ENCODE data around the gene CTAGE1.

Gene CTAGE1

DNA sequence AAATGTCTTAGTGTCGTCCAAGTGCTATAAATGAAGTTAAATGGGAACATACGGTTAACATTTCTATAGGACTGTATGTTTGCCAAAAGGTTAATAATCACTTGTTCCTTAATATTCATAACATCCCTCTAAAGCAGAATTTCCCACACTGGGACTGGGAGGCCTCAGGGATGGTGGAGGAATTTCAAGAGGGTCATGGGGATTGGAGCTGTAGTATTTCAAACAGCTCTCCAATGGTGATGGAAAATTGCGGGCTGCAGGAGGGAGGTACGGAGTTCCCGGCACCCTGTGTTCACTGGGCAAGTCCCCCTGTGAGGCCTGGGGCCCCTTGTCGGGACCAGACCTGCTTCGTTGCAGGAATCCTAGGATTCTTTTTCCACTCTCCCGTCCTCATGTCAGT is 39.8 kb upstream of the CTAGE1 start:
- TF ChIP-seq POLR2A (IDR thresholded peaks at IDR 0.05; ENCODE audit: extremely low read depth, insufficient read length) = no peak
- no peak for TF ChIP-seq MYC (IDR thresholded peaks at IDR 0.05; ENCODE audit: low read depth, low read length)
- TF ChIP-seq, protein P1, sequence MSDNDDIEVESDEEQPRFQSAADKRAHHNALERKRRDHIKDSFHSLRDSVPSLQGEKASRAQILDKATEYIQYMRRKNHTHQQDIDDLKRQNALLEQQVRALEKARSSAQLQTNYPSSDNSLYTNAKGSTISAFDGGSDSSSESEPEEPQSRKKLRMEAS (IDR thresholded peaks at IDR 0.05; ENCODE audit: low read depth, low read length) = no peak
- TF ChIP-seq, protein P2, sequence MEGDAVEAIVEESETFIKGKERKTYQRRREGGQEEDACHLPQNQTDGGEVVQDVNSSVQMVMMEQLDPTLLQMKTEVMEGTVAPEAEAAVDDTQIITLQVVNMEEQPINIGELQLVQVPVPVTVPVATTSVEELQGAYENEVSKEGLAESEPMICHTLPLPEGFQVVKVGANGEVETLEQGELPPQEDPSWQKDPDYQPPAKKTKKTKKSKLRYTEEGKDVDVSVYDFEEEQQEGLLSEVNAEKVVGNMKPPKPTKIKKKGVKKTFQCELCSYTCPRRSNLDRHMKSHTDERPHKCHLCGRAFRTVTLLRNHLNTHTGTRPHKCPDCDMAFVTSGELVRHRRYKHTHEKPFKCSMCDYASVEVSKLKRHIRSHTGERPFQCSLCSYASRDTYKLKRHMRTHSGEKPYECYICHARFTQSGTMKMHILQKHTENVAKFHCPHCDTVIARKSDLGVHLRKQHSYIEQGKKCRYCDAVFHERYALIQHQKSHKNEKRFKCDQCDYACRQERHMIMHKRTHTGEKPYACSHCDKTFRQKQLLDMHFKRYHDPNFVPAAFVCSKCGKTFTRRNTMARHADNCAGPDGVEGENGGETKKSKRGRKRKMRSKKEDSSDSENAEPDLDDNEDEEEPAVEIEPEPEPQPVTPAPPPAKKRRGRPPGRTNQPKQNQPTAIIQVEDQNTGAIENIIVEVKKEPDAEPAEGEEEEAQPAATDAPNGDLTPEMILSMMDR (IDR thresholded peaks at IDR 0.05; ENCODE audit: low read depth, low read length) = no peak
- no peak for DNase-seq (ENCODE audit: low read depth)
- H3K4me3 ChIP-seq (ENCODE audit: low read depth, low read length) = no peak overlapping the region

DNA sequence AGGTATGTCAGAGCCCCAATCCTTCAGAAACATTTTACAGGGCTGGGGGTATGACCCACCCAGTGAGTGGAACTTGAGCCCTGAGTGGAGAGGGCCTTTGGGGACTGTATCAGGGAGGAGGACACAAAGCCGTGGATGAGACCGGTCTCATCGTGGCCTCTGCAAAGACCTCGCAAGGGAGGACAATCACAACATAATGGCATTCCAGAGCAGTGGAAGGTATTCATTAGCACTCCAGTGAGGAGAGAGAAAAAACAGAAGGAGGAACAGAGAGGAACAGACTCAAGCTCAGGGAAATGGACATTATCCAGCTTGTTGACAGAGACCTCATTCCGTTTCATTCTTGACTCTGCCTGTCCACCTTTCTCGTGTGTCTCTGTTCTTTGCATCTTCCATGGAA is 38.8 kb upstream of the CTAGE1 start:
- no peak overlapping the region for H3K4me3 ChIP-seq (ENCODE audit: low read depth, low read length)
- no peak for DNase-seq (ENCODE audit: low read depth)
- TF ChIP-seq POLR2A (IDR thresholded peaks at IDR 0.05; ENCODE audit: extremely low read depth, insufficient read length) (no peak), MYC (IDR thresholded peaks at IDR 0.05; ENCODE audit: low read depth, low read length) (no peak)
- TF ChIP-seq, protein P2 (IDR thresholded peaks at IDR 0.05; ENCODE audit: low read depth, low read length) = no peak
- TF ChIP-seq, protein P1 (IDR thresholded peaks at IDR 0.05; ENCODE audit: low read depth, low read length) = no peak

DNA sequence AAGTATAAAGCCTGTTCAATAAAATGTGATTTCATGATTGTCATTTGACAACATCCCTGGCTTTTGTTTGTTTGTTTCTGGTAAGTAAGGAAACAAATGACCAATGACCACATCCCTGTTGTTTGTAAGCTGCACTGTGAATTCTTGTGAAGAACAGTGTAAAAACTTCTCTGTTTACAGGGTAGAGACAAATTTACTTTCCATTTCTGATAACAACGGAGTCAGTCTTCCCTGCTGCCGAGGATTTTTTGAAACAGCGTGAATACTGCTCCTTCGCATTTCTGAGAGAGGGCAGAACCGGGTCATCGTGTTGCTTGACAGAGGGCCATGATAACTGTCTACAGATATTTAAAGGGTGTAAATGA is 38.4 kb upstream of the CTAGE1 start:
- no peak overlapping the region for H3K4me3 ChIP-seq (ENCODE audit: low read depth, low read length)
- TF ChIP-seq, protein P2 (IDR thresholded peaks at IDR 0.05; ENCODE audit: low read depth, low read length) = no peak
- no peak for TF ChIP-seq MYC (IDR thresholded peaks at IDR 0.05; ENCODE audit: low read depth, low read length)
- no peak for TF ChIP-seq POLR2A (IDR thresholded peaks at IDR 0.05; ENCODE audit: extremely low read depth, insufficient read length)
- TF ChIP-seq, protein P1 (IDR thresholded peaks at IDR 0.05; ENCODE audit: low read depth, low read length) = no peak
- DNase-seq (ENCODE audit: low read depth) = no peak

DNA sequence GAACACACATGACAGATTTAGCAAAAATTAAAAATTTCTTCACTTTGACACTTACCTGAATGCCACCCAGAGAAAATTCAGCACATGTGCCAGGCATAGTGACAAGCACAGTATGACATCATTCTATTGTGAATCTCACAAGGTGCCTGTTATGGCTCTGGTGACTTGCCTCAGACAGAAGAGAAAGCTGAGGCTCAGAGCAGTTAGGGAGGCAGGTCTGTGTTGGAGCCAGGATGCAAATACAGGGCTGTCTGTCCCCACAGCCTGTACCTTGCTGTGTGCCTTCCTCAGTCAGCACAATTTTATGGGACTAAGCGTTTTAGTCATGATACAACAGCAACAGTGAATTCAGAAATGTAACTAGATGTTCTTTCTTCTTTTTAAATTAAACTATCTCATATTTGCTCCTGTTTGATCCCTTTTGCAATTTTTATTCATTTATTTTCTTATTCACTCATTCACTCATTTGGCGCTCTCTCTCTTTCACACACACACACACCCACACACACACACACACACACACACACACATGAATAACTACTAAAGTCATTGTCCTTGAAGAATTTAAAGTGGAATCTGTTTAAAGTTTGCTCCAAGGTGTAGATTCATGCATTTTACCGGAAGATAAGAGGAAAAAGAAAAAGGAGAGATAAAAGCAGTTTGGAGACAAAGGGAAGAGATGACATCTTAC is 37.9 kb upstream of the CTAGE1 start:
- no peak overlapping the region for H3K4me3 ChIP-seq (ENCODE audit: low read depth, low read length)
- TF ChIP-seq, protein P2 (IDR thresholded peaks at IDR 0.05; ENCODE audit: low read depth, low read length) = no peak
- TF ChIP-seq POLR2A (IDR thresholded peaks at IDR 0.05; ENCODE audit: extremely low read depth, insufficient read length) (no peak), MYC (IDR thresholded peaks at IDR 0.05; ENCODE audit: low read depth, low read length) (no peak)
- TF ChIP-seq, protein P1 (IDR thresholded peaks at IDR 0.05; ENCODE audit: low read depth, low read length) = no peak
- DNase-seq (ENCODE audit: low read depth) = no peak

DNA sequence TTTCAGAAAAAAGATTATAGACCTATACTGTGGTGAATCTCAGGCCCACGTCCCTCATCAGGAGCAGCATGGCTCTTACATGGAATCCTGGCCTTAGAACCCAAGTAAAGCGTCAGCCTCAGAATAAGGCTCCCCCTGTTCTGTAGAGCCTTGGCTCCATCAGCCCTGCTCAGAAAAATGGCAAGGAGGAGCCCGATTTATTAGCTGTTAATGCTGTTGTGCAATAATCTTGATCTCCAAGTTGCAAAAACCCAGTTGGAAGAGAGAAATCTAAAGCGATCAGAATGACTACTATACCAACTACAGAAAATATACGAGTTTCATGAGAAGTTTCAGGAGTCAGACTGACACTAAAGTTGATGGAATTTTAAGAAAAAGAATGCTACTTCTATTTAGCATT is 35.6 kb upstream of the CTAGE1 start:
- TF ChIP-seq MYC (IDR thresholded peaks at IDR 0.05; ENCODE audit: low read depth, low read length) = no peak
- TF ChIP-seq, protein P2 (IDR thresholded peaks at IDR 0.05; ENCODE audit: low read depth, low read length) = no peak
- TF ChIP-seq POLR2A (IDR thresholded peaks at IDR 0.05; ENCODE audit: extremely low read depth, insufficient read length) = no peak
- TF ChIP-seq, protein P1 (IDR thresholded peaks at IDR 0.05; ENCODE audit: low read depth, low read length) = no peak
- no peak for DNase-seq (ENCODE audit: low read depth)
- H3K4me3 ChIP-seq (ENCODE audit: low read depth, low read length) = no peak overlapping the region

All from NB4 (cell line).